HG02571 (cell line): ENCODE measurements around the gene ASCL2.

Experiments used
- ATAC-seq: cut with Tn5 transposase; IDR thresholded peaks from one replicate; pipeline ENCODE4 v1.9.1; 2021; ENCODE audit warnings: mild to moderate bottlenecking, moderate library complexity; ENCODE audit not compliant: unreplicated experiment

Gene ASCL2

DNA sequence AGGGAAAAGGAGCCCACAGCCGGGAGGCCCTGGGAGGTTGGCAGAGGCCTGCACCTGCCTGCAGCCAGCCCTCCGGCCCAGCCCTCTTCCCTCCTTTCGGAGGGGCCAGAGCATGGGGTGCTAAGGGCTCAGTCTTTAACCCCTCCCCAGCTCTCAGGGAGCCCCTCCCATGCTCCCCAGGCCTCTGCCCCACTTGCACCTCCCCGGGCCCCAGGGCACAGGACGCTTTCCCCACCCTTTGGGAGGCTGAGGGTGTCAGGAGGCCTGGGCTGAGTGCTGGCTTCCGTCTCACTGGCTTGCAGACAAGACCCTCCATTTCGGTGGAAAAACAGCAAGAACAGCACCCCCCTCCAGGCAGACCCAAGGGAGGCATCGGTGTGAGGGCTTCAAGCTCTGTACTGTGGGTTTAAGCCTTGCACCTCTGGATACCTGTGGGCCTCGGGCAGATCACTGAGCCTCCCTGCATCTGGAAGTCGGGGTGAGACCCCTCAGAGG, 7.3 kb downstream of the ASCL2 start:
- no peak for ATAC-seq

DNA sequence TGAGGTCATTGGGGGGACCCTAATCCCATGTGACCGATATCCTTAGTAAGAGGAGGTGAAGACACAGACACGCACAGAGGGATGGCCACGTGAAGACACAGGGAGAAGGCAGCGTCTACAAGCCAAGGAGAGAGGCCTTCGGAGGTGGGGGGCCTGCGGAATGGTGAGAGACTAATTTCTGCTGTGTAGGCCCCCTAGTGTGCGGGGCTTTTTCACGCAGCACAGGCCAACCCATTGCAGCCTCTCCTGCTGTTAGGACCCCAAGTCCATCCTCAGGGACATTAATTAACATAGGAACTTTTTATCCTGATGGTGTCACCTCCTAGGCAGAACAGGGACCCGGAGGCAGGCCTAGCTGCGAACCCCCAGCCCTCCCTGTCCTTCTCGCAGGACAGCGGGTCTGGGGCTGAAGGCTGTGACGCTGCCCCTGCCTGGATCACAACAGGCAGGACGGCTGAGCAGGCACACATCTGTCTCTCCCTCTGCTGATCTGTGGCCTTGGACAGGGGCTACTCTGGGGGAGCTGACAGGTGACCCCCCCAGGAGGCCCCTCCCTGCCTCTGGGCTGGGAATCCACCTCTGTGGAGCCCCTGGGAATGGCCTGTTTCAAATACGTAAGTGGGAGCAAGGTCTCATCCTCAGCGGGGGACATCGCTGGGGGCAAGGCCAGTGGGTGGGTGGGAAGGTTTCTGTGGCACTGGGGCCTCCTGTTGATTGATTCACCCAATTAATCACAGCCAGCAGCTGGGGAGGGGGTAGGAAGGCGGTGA, 7.9 kb downstream of the ASCL2 start:
- ATAC-seq, result no peak

DNA sequence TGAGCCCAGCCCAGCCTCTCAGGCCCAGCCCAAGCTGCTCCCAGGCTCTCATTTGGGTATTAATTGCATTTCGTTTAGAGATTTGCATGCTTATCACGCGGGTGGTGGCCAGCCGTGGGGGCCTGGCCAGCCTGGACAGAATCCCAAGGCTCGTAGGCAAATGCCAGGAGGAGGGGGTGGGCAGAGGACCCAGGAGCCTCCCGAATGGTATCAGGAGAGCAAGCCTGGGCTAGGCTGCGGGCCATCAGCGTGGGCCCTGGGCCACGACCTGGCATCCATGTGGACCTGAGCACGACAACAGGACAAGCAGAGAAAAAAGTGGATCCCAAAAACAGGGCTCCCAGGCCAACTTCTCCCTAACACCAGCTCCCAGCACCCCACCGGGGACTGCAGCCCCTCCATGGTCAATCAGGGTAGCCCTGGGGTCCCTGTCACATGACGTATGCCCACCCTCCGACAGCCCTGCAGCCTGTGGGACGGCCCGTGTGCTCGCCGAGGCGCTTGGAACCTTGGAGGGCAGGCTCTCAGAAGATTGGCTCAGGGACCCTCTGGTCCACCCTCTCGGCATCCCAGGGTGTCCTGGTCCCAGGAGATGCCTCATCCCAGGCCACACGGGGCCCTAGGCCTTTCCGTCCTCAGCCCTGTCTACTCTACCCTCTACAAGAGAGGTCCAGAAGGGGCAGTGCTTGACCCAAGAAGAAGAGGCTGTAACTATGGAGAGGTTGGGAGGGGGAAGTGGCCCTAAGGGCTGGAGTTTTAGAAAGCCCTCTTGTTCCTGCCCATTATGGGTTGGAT, 8.8 kb downstream of the ASCL2 start:
- no peak for ATAC-seq

DNA sequence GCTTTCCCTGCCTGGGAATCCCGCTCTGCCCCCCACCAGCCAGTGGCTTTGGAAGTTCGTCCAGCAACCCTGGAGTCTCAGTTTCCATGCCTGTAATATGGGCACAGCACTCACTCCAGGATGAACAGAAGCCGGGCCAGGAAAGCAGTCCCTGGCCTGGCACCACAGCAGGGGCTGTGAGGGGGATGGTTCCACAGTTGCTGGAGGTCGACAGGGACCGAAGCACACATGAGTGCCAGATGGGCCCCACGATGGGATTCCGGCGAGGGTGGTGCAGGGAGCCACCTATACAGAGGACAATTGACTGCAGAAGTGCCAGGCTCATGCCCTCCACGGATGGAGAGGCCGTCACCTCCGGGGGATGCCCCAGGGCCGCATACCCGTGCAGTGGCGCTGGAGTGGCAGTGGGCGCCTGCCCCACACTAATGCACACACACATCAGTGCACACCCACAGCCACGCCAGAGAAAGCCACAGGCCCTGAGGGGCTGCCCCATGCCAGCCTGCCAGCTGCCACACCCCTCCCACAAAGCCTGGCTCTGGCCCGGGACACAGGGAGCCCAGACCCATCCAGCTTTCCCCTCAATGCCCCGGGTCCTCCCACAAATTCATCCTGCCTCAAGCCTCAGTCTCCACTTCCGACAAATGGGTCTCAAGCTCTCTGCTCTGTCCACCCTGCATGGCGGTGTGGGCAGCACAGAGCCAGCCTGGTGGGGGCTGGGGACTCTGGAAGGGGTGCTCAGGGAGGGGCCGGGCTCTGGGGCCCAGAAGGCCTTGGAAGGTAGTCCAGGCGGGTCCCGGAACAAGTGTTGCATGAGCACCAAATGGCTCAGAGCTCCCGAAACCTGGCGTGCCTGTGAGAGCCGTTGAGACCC, 9.7 kb downstream of the ASCL2 start:
- no peak for ATAC-seq

DNA sequence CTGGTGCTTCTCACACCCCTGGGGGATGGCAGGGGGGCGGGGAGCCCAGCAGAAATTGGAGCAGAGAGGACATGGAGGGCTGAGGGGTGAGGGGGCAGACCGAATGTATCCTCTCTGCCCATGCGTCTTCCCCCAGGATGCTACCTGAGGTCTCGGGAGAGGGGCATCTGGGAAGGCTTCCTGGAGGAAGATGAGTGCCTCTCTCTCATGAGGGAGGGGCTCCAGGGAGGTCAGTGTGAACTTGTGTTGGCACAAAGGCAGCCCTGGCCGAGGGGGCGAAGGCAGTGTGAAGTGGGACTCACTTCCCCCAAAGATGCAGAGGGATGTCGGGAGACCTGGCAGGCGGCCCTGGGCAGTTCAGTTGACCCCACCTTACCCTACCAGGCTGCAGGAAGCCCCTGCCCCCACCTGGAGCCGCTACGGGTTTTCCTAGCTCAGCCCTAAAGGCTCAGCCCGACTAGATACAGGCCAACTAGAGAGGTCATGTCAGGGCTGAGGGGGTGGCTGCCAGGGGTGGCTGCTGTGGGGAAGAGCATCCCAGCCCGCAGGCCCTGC, 10.4 kb downstream of the ASCL2 start:
- no peak for ATAC-seq

DNA sequence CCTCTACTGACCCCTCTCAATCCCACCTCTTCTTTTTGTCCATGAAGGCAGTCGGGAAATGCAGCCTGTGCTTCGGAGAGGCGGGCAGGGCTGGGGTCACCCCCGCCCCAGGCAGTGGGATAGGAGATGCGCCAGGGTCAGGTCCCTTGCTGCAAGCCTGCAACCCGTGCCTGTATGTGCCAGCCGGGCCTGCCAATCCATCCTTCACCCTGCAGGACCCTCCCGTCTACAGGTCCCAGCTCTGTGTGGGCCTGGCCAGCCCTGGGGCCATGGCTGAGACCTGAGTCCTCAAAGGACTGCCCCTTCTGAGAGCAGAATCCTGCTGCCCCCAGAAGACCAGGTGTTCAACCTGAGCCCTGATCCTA, 10.9 kb downstream of the ASCL2 start:
- ATAC-seq, result no peak

DNA sequence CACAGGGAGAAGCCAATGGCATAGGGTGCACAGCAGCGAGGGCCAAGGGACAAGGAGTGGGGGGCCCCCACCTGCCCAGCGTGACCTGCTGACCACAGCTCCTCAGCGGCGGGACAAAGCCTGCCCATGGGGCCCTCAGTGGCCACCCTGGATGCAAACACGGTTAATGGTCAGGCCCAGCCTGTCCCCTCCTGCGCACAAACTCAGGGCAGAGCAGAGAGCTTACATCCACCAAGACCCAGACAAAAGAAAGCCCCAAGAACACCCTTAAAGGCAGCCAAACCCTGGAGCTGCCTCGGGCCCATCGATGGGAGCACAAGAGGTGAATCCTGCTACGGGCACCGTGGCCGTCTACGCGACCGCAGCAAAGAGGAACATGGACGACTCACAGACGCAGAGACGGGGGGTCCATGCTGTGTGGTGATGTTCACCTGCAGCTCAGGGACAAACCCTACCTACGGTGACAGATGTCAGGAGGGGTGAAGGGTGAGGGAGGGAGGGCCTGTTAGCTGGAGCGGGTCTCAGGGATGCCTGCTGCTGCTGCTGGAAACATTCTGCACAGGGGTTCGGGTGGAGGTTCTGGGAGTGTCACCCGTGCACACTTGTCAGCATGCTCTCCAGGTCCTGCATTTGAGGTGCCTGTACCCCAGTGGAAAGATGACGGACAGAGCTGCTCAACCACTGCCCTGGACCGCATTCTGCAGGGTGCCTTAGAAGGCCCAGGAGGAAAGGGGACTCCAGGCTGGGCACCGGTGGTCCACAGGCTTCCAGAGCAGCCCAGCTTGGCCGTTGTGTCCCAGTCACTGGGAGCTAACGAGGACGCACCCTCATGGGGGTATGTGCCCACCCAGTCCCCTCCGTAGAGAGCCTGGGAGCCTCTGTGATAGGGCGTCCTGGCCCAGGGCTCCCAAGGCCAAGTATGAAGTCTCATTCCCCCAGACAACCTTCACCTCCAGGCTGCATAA, 11.6 kb downstream of the ASCL2 start:
- ATAC-seq, result no peak

DNA sequence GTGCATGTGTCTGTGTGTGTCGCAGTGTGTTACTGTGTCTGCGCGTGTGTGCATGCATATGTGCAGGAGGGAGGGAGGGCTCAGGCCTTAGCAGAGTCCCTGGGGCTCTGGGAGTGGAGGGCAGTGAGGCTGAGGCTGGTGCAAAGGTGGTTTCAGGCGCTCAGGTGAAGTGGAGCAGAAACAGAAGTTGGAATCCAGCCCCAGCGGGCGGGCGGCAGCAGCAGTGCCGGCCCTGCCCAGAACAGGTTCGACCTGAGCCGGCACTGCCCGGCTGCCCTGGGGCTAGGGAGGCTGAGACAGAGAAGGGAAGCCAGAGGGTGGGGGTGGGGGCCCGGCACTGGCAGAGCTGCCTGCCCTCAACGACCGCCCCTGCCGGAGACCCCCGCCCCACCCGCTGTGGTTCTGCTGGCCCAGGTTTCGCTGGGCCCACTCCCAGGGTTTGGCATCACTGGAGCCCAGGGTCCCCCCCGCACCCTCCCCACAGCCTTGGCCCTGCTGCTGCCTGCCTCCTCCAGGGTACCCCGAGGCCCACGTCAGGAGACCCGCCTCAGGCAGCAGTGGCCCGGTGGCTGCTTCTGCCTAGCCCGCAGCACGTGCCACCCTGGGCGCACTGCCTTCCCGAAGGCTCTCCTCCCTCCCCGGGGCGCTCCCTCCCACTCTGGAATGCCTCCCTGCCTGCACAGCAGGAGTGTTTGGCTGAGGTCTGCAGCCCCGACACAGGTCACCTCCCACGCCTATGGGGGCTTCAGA, 13.3 kb downstream of the ASCL2 start:
- no peak for ATAC-seq

DNA sequence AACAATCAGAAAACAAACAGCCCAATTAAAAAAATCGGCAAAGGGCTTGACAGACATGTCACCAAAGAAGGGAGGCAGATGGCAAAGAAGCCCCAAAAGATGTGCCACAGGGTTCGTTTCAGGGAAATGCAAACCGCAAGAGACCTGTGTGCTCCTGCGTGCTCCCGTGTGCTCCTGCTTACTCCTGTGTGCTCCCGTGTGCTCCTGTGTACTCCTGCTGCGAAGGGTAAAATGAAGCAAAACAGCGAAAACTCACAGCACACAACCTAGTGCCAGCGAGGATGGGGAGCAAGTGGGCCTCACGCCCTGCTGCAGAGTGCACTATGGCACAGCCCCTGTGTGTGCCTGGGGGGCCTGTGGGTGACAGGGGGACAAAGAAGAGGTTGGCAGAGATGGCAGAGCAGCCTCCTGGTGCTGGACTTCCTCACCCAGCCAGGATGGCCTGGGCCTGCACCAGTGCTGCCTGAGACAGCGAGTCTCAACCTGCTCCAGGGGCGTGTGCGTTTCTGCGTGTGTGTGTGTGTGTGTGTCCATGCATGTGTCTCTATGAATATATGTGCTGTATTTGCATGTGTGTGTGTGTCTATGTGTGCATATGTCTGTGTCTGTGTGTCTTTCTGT, 14.0 kb downstream of the ASCL2 start:
- no peak for ATAC-seq

DNA sequence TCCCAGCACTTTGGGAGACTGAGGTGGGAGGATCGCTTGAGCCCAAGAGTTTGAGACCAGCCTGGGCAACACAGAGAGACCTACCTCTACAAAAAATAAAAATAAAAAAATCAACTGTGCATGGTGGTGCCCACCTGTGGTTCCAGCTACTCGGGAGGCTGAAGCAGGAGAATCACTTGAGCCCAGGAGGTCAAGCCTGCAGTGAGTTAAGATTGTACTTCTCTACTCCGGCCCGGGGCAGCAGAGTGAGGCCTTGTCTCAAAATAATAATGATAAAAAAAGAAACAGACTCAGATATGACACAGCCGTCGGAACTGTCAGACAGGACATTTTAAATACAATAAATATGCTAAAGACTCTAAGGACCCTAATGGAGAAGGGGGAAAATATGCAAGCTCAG, 18.4 kb downstream of the ASCL2 start:
- no peak for ATAC-seq

GRCh38 chr11:2251138-2251537, 19.2 kb downstream of the ASCL2 start:
- ATAC-seq, result no peak

- ATAC-seq, result no peak
Observed at GRCh38 chr11:2250485-2250884, 19.9 kb downstream of the ASCL2 start.

GRCh38 chr11:2250041-2250440, 20.3 kb downstream of the ASCL2 start:
- no peak for ATAC-seq

DNA sequence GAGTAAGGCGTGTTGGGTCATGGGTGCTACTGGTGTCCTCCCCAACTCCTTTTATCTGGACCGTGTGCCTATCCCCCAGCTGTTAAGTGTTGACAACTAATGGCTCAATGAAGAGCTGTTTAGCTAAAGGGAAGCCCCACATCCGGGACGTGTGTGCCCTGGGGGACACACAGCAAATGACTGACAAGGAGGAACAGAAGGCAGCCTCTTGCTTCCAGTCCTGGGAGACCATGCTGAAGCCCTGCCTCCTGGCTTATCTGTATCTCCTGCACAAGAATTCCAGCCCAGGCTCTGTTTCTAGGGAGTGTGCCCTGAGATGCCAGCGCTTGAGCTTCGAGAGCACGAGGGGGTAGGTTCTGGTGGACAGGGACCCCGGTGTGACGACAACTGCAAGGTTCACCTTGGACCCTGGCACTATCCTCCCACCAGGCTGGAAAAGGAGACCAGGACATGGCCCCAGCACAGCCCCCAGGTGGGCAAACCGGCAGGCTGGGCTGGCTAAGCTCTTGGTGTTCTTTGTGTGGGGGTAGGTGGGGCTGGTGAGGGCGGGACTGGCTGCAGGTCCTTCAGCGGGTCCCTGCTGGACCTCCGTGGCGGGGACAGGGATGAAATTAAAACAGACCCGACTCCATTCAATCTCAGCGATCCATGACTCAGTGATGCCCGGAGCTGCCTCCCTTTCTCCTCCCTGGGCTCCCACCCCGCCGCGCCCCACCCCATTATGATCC, 21.0 kb downstream of the ASCL2 start:
- no peak for ATAC-seq

GRCh38 chr11:2248762-2249161, 21.6 kb downstream of the ASCL2 start:
- ATAC-seq, result no peak

- ATAC-seq, result no peak
Observed at GRCh38 chr11:2248242-2248641, 22.1 kb downstream of the ASCL2 start.

- ATAC-seq, result no peak
Observed at GRCh38 chr11:2247496-2247895, 22.9 kb downstream of the ASCL2 start.

GRCh38 chr11:2240834-2241233, 29.6 kb downstream of the ASCL2 start:
- ATAC-seq, result no peak
